Endothelial cell of umbilical vein (primary cell): ENCODE results near the gene ZBTB7B.

Source experiments
- EZH2 ChIP-seq: IDR thresholded peaks from 2 replicates; pipeline ENCODE4 v1.6.1; 2012; ENCODE audit warnings: borderline replicate concordance, low read depth, mild to moderate bottlenecking, moderate library complexity, low read length, inconsistent platforms; ENCODE audit not compliant: severe bottlenecking
- FOS ChIP-seq: IDR thresholded peaks from 2 replicates; pipeline ENCODE4 v1.6.1; 2011; ENCODE audit warnings: mild to moderate bottlenecking, low read length, moderate library complexity, borderline replicate concordance; ENCODE audit not compliant: insufficient read depth
- GATA2 ChIP-seq: IDR thresholded peaks from 2 replicates; pipeline ENCODE4 v1.7.0; 2011; ENCODE audit warnings: low read depth, mild to moderate bottlenecking, moderate library complexity, mixed read lengths, low read length; ENCODE audit not compliant: insufficient read length, insufficient read depth
- JUN ChIP-seq: IDR thresholded peaks from 2 replicates; pipeline ENCODE4 v1.6.1; 2011; ENCODE audit warnings: borderline replicate concordance, low read depth; ENCODE audit not compliant: insufficient read length, insufficient read depth
- MYC ChIP-seq: IDR thresholded peaks from one replicate; pipeline ENCODE4 v1.6.1; 2011; ENCODE audit warnings: mild to moderate bottlenecking, low read depth, low read length
- POLR2A ChIP-seq: IDR thresholded peaks from 2 replicates; pipeline ENCODE4 v1.6.1; 2012; ENCODE audit warnings: low read depth, mild to moderate bottlenecking, control low read depth, low read length
- POLR2AphosphoS5 ChIP-seq: IDR thresholded peaks from 2 replicates; pipeline ENCODE4 v1.6.1; 2012; ENCODE audit warnings: low read depth, mild to moderate bottlenecking, control low read depth, low read length, moderate library complexity; ENCODE audit not compliant: insufficient read depth
- TF ChIP-seq, protein P1 (sequence below), 2 donors: IDR thresholded peaks; 1 replicate in 1 of 2; 2 replicates in 1 of 2; pipeline ENCODE4 v1.5.1; 2011; ENCODE audit warnings: low read length in 2 of 2, mild to moderate bottlenecking in 2 of 2, moderate library complexity in 2 of 2, control low read depth in 1 of 2, inconsistent platforms in 1 of 2, low read depth in 1 of 2; ENCODE audit not compliant: insufficient read depth in 1 of 2; ENCODE audit errors: extremely low read depth in 1 of 2
- TF ChIP-seq, protein P2 (sequence below): IDR thresholded peaks from 2 replicates; pipeline ENCODE4 v1.6.1; 2011; ENCODE audit not compliant: insufficient read depth, insufficient read length

DNA sequence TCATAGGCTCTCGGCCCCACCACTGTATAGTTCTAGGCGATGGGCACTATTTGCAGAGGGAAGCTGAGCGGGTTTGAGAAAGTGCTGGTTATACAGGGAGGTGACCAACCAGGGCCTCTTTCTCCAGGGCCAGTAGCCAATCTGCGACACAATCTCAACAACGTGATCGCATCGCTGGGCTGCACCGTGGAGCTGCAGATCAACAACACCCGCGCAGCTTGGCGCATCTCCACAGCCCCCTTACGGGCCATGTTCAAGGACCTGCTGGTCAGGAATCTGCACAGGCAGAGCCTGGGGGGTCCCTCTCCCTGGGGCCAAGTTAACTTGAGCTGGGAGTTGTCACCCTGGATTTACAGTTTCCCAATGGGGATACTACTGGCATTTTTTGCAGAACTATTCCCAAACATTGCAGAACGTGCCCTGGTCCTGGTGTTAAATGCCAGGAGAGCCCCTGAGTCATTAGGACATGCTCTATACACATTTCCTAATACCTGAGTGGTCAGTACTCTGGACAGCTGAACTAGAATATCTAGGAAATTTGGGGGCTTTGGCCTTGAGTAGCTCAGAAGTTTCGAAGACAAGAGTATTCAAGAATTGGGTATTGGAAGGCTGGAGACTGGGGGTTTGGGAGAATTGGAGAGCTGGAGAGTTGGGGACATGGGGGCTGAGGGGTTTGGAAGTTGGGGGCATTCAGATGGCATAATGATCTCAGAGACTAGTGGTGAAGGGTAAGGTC is 37.9 kb downstream of the ZBTB7B start:
- TF ChIP-seq POLR2A (no peak), POLR2AphosphoS5 (no peak), JUN (no peak), EZH2 (no peak), MYC (no peak), FOS (no peak), GATA2 (no peak)
- TF ChIP-seq, protein P1, sequence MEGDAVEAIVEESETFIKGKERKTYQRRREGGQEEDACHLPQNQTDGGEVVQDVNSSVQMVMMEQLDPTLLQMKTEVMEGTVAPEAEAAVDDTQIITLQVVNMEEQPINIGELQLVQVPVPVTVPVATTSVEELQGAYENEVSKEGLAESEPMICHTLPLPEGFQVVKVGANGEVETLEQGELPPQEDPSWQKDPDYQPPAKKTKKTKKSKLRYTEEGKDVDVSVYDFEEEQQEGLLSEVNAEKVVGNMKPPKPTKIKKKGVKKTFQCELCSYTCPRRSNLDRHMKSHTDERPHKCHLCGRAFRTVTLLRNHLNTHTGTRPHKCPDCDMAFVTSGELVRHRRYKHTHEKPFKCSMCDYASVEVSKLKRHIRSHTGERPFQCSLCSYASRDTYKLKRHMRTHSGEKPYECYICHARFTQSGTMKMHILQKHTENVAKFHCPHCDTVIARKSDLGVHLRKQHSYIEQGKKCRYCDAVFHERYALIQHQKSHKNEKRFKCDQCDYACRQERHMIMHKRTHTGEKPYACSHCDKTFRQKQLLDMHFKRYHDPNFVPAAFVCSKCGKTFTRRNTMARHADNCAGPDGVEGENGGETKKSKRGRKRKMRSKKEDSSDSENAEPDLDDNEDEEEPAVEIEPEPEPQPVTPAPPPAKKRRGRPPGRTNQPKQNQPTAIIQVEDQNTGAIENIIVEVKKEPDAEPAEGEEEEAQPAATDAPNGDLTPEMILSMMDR (IDR thresholded peaks at IDR 0.05; ENCODE audit: extremely low read depth in 1 of 2, insufficient read depth in 1 of 2, low read depth in 1 of 2, low read length in 2 of 2), result no peak
- TF ChIP-seq, protein P2, sequence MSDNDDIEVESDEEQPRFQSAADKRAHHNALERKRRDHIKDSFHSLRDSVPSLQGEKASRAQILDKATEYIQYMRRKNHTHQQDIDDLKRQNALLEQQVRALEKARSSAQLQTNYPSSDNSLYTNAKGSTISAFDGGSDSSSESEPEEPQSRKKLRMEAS, result no peak
